ENCODE measurements around the gene LRP11.
"Not testable (repeated sequence)": the region's sequence is repeated elsewhere in the genome, so short reads cannot be mapped to it uniquely, and the experiment has no call there.

LRP11 gene

GRCh38 chr6:149863698-149864577, at the start of gene LRP11:
TSS of gene LRP11 (minus strand) at chr6:149864359. CDS start at chr6:149864020, 339 bp downstream.
- no peak for FAIRE-seq
- DNase-seq (ENCODE audit: insufficient read length, low spot score): peak; percentile 68
- TF ChIP-seq POLR2A (IDR thresholded peaks at IDR 0.05; ENCODE audit: low read depth, low read length): peak; percentile 79

DNA sequence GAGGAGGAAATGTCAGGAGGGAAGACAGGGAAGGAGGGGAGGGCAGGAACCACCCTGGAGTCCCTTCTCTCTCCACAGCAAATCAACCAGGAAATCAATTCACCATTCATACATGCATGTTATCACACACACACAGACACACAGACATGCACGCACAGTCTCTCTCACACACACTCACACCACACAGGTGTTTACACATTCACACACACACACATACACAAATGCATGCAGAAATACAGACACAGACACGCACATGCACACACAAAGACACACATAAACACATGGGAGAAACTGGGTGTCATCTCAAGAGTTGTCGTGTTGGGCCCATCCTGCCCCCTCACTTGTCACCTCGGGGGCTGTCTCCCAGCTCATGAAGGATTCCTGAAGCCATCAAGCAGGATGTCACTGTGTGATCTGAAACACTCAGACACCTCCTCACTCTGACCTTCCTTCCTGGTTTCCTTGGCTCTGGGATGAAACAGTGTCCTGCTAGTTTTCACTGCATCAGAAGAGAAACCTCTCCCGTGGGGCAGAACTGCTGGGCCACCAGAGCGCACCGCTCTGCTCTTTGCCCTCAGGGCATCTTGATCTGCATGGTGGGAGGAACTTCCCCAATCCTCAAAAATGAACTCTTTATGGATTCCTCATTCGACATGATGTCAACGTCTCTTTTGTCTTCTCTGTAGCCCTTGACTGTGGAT, 49.5 kb upstream of the LRP11 start:
- DNase-seq (ENCODE audit: insufficient read length, low spot score) (no peak), FAIRE-seq (no peak)
- TF ChIP-seq POLR2A (IDR thresholded peaks at IDR 0.05; ENCODE audit: low read depth, low read length): no peak

GRCh38 chr6:149913085-149913484, 48.9 kb upstream of the LRP11 start:
- no peak for TF ChIP-seq POLR2A (IDR thresholded peaks at IDR 0.05; ENCODE audit: low read depth, low read length)
- DNase-seq (ENCODE audit: insufficient read length, low spot score) (no peak), FAIRE-seq (no peak)

- not testable (repeated sequence) for FAIRE-seq; DNase-seq (ENCODE audit: insufficient read length, low spot score)
Measured at GRCh38 chr6:149912680-149913079, 48.5 kb upstream of the LRP11 start.

- TF ChIP-seq POLR2A (IDR thresholded peaks at IDR 0.05; ENCODE audit: low read depth, low read length): no peak
- DNase-seq (ENCODE audit: insufficient read length, low spot score) (no peak), FAIRE-seq (no peak)
Measured at GRCh38 chr6:149910721-149911151, 46.6 kb upstream of the LRP11 start.

DNA sequence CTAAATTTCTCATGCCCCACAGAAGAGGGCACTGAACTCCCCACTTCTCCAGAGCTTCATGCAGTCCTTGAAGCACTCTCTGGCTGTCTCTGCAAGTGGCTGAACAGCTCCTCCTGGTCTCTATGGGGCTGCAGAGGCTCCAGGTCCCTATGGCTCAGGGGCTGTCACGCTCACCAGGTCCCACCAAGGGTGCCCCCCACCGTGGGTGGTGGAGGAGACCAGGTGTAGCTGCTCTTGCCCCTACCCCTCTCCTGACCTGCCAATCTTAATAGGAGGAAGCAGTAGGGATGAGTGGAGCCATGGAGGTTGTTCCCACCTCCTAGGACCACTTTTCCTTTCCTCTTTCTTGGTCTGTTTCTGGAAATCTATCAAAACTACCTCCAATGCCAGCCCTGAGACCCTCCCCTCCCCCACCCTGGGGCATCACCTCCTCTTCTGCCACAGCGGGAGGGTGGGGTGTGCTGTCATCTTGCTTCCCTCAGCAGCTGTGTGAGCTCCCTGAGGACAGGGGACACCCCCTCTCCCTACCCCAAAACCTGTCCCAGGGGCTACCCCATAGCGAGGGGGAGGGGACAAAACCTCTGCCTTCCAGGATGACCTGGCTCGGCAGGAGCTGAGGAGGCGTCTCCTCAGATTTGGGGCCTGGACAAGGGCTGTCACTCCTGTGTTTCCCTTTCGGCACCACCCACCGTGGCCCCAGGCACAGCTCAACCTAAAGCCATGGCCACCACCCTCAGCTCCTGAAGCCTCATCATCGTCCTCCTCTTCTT, 45.7 kb upstream of the LRP11 start:
- no peak for TF ChIP-seq POLR2A (IDR thresholded peaks at IDR 0.05; ENCODE audit: low read depth, low read length)
- FAIRE-seq (no peak), DNase-seq (ENCODE audit: insufficient read length, low spot score) (no peak)

DNA sequence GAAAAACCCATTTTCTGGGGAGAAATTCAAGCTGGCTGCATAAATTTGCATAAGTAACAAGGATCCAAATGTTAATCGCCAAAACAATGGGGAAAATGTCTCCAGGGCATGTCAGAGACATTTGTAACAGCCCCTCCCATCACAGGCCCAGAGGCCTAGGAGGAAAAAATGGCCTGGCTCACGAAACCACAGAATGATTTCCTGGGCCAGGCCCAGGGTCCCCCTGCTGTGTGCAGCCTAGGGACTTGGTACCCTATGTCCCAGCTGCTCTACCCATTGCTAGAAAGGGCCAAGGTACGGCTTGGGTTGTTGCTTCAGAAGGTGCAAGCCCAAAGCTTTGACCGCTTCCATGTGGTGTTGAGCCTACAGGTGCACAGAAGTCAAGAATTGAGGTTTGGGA, 44.3 kb upstream of the LRP11 start:
- DNase-seq (ENCODE audit: insufficient read length, low spot score); FAIRE-seq: not testable (repeated sequence)

DNA sequence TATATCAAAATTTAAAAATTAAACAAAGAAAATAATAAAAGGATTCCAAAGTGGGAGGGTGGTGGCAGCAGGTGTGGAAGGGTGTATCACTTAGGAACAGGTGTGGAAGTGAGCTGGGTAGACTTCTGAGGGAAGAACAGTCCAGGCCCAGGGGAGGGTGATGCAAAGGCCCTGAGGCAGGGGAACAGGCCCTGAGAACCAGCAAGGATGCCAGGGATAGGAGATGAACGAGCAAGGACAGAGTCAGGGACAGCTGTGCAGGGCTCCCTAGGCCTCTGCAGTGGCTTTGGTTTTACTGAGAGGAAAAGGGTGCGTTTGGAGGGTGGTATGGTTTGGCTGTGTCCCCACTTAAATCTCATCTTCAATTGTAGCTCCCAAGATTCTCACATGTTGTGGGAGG, 43.2 kb upstream of the LRP11 start:
- FAIRE-seq (no peak), DNase-seq (ENCODE audit: insufficient read length, low spot score) (no peak)
- no peak for TF ChIP-seq POLR2A (IDR thresholded peaks at IDR 0.05; ENCODE audit: low read depth, low read length)

GRCh38 chr6:149906405-149906804, 42.2 kb upstream of the LRP11 start:
- no peak for TF ChIP-seq POLR2A (IDR thresholded peaks at IDR 0.05; ENCODE audit: low read depth, low read length)
- DNase-seq (ENCODE audit: insufficient read length, low spot score) (no peak), FAIRE-seq (no peak)

DNA sequence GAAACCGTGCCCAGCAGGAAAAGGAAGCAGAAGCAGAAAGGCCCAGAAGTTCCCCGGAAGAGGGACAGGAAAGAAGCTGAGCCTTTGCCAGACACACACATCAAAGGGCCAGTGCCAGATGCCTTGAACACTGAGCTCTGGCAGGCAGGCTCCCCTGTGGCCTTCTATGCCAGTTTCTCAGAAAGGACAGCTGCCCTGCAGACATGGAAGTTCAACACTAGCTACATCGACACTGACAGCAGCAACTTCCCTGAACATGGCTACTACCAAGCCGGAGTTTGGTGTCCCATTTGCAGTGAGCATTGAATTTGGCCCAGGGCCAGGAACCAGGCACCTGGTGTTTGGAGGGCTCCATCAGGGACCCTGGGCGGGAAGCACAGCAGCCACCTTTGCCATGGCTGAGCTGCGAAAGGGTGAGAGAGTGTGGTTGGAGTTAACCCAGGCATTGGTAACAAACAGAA, 41.8 kb upstream of the LRP11 start:
- TF ChIP-seq POLR2A (IDR thresholded peaks at IDR 0.05; ENCODE audit: low read depth, low read length): no peak
- DNase-seq (ENCODE audit: insufficient read length, low spot score): no peak
- no peak for FAIRE-seq

- no peak for TF ChIP-seq POLR2A (IDR thresholded peaks at IDR 0.05; ENCODE audit: low read depth, low read length)
- FAIRE-seq: no peak
- DNase-seq (ENCODE audit: insufficient read length, low spot score): no peak
Measured at GRCh38 chr6:149905371-149905910, 41.3 kb upstream of the LRP11 start.

DNA sequence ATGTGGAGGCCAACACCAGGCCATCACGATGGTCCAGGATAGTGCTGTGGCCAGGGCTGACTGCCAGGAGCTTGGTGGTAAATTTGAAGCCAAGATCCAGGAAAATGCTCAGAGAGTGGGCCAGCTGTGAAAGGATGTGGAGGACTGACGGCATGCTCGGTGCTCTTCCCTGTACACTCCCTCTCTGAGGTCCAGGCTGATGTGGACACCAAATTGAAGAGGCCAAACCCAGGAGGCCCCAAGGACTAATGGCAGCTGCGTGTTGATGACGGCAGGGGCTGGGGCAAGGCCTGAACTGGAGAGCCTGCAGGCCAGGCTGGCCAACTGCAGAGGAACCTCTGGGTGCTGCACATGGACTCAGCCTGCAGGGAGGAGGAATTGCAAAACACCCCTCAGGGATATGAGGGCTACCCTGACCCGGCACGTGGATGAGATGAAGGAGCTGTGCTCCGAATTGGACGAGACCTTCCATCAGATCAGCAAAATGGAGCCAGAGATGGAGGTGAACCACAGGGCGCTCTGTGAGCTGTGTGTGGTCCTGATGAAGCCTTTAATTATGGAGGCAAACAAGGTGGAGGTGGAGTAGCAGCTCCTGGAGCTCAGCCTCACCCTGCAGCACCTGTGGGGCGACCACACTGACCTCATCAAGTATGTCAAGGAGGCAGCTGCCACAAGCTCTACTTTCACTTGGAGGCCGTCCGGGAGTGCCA, 40.7 kb upstream of the LRP11 start:
- no peak for TF ChIP-seq POLR2A (IDR thresholded peaks at IDR 0.05; ENCODE audit: low read depth, low read length)
- DNase-seq (ENCODE audit: insufficient read length, low spot score): no peak
- FAIRE-seq: no peak

DNA sequence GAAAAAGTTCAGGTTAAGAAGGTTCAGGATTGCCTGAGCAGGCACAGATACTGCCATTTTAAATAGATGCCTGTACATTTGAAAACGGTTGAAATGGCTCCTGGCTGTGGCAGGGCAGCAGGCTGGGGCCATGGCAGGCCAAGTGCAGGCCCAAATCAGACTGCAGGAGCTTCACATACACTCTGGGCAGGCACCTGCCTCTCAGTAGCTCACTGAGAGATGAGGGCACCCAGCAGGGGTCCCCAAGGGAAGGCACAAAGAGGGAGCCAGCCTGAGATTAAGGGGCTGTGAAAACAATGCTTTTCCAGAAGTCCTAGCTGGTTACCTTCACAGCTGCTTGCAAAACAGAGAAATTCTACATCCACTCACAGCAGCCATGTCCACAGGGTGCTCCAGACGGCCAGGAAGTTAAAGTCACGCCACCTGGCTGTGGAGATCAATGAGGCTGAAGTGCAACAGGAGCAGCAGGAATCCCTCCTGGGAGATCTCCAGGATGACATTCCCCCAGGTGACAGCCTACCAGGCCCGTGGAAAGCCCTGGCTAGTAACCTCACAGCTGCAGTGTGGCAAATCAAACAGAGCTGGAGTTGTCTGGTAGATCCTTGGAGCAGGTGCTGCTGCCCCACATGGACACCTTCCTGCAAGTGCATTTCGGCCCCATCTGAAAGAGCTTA, 39.9 kb upstream of the LRP11 start:
- TF ChIP-seq POLR2A (IDR thresholded peaks at IDR 0.05; ENCODE audit: low read depth, low read length): no peak
- no peak for DNase-seq (ENCODE audit: insufficient read length, low spot score)
- FAIRE-seq: no peak

Data from H54 (cell line).